Measurements from ENCODE around the gene UQCRQ.

UQCRQ gene

GRCh38 chr5:132872788-132873118 is 6.3 kb downstream of the UQCRQ start:
- DNase-seq: no peak

GRCh38 chr5:132873119-132873929 is 6.9 kb downstream of the UQCRQ start, which contains the start of gene LEAP2:
LEAP2 (plus strand) TSS chr5:132873668; CDS start chr5:132873695, 27 bp downstream.
- DNase-seq: no peak

- DNase-seq: no peak
Measured at GRCh38 chr5:132873930-132874271, 7.5 kb downstream of the UQCRQ start.

- DNase-seq: no peak
Measured at GRCh38 chr5:132876020-132876759, 9.7 kb downstream of the UQCRQ start.

GRCh38 chr5:132877466-132877865 is 11.0 kb downstream of the UQCRQ start:
- DNase-seq: no peak

GRCh38 chr5:132877938-132878337 is 11.5 kb downstream of the UQCRQ start:
- no peak for DNase-seq

GRCh38 chr5:132883261-132883834 is 16.9 kb downstream of the UQCRQ start:
- no peak for DNase-seq

GRCh38 chr5:132884548-132884947 is 18.1 kb downstream of the UQCRQ start:
- DNase-seq: no peak

GRCh38 chr5:132886064-132886823 is 19.8 kb downstream of the UQCRQ start:
- no peak for DNase-seq

- DNase-seq: no peak
Measured at GRCh38 chr5:132887283-132887682, 20.8 kb downstream of the UQCRQ start.

- DNase-seq: no peak
Measured at GRCh38 chr5:132889501-132889900, 23.1 kb downstream of the UQCRQ start.

- no peak for DNase-seq
Measured at GRCh38 chr5:132890817-132891216, 24.4 kb downstream of the UQCRQ start.

GRCh38 chr5:132895719-132896305 is 29.4 kb downstream of the UQCRQ start:
- DNase-seq: no peak

GRCh38 chr5:132896685-132897084 is 30.2 kb downstream of the UQCRQ start:
- no peak for DNase-seq

GRCh38 chr5:132898094-132898493 is 31.7 kb downstream of the UQCRQ start:
- no peak for DNase-seq

GRCh38 chr5:132901036-132901435 is 34.6 kb downstream of the UQCRQ start:
- DNase-seq: no peak

- no peak for DNase-seq
Measured at GRCh38 chr5:132901730-132902129, 35.3 kb downstream of the UQCRQ start.

- no peak for DNase-seq
Measured at GRCh38 chr5:132905938-132906337, 39.5 kb downstream of the UQCRQ start.

- DNase-seq: no peak
Measured at GRCh38 chr5:132907161-132907560, 40.7 kb downstream of the UQCRQ start.

- DNase-seq: no peak
Measured at GRCh38 chr5:132909702-132910101, 43.3 kb downstream of the UQCRQ start.

GRCh38 chr5:132915681-132916080 is 49.2 kb downstream of the UQCRQ start:
- no peak for DNase-seq

GRCh38 chr5:132916086-132916485 is 49.6 kb downstream of the UQCRQ start:
- DNase-seq: no peak
